Activated CD8-positive, alpha-beta memory T cell treated with anti-CD3 and anti-CD28 coated beads for 4 hours (primary cell): Measurements from ENCODE around the gene ST6GALNAC3.
"Not testable (repeated sequence)": the region's sequence is repeated elsewhere in the genome, so short reads cannot be mapped to it uniquely, and the experiment has no call there.

Source experiments
- DNase-seq, 2 donors: peaks; one replicate each; pipeline ENCODE4 v3.0.0-alpha.2; 2020; ENCODE audit warnings: low read depth in 2 of 2

Gene ST6GALNAC3

DNA sequence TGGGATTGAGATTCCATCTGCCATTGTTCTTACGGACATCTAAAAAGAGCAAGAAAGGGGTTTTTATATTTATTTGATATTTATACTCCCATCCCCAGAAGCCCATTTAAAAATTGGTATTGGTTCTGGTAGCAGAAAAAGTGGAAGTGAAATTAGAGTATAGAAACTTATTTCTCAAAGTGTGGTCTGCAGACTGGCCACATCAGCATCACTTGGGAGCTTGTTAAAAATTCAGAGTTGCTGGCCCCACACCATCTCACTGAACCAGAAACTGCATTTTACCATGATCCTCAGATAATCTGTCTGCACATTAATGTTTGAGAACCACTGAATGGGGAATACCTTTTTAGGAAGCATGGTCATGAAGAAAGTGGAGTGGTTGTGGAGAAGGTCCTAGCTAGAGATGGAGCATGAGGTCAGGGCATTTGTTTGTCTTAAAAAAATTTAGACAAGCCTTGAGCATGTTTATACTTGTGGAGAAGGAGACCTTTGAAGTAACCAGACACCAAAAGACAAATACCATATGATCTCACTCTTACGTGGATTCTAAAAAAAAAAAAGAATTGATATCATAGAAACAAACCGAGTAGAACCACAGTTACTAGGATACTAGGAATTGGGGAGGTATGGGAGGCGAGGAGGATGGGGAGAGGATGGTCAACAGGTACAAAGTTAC, 116.3 kb downstream of the ST6GALNAC3 start:
- DNase-seq, result no peak

- no peak for DNase-seq
Observed at GRCh38 chr1:76191561-76191960, 117.0 kb downstream of the ST6GALNAC3 start.

DNA sequence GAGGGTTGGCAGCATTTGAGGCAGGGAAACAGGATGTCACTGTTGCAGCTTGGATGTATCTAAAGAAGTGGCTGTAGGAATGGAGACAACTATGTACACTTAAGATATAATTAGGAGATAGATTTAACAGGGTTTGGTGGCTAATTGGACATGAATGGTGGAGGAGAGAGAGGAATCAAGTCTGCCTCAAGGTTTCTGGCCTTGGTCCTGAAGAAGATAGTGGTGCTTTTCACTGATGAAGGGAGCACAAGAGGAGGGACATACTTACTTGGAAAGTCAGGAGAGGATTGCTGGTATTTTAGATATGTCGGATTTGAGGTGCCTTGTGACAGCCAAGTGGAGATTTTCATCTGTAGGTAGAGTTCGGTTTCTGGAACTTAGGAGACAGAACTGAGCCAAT, 123.9 kb downstream of the ST6GALNAC3 start:
- DNase-seq, result no peak

DNA sequence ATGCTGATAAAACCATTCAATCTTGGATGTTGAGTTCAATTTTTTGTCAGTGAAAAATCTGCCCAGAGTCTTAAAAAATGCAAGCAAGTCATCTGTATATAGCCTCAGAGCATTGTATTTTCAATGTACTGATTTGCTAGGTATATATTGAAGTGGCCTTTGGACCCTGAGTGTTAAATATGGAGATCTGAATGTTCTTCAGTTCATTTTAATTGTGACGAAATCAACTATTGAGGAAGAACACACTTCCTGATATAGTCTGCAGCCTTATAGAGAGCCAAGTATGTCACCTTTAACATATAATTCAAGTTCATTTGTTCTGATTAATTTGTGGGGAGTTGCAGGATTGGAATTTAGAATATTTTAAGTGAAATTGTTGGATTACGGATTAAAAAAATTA, 128.1 kb downstream of the ST6GALNAC3 start:
- DNase-seq, result no peak

DNA sequence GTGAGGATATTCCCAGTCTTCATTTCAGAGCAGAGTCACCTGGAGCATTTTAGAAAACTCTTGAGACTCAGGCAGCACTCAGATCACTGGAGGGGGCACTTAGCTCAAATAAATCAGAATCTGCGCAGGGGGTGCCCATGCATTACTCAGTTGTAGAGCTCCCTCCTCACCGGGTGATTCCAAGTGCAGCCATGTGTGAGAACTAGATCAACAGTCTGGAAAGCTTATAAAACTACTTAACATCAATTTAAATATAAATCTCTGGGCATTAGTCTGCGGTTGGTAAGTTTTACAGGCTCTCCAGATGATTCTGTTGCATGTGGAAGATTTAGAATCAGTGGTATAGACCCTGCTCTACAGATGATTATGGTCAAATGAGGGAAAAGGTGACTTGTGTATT, 128.6 kb downstream of the ST6GALNAC3 start:
- no peak for DNase-seq

- DNase-seq, result no peak
Observed at GRCh38 chr1:76209238-76209637, 134.7 kb downstream of the ST6GALNAC3 start.

DNA sequence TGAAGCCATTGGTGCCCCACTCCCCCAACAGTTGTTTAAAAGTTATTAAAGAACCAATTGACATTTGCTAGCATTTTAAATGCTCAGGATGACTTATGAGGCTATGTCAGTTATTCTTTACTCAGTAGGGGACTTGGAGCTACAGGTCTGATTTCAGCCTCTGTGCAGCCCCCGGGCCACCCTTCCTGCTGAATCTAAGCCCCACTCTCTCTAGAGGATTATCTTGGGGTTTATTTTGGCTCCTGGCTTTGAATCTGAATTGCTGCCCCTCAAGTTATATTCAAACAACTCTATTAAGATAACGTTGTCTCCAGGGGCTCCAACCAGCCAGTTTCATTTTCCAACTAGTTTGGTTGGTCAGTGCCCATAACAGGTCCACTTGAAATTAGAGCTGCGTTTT, 135.1 kb downstream of the ST6GALNAC3 start:
- DNase-seq, result no peak

- DNase-seq, result no peak
Observed at GRCh38 chr1:76210160-76210559, 135.6 kb downstream of the ST6GALNAC3 start.

- no peak for DNase-seq
Observed at GRCh38 chr1:76218888-76219287, 144.3 kb downstream of the ST6GALNAC3 start.

DNA sequence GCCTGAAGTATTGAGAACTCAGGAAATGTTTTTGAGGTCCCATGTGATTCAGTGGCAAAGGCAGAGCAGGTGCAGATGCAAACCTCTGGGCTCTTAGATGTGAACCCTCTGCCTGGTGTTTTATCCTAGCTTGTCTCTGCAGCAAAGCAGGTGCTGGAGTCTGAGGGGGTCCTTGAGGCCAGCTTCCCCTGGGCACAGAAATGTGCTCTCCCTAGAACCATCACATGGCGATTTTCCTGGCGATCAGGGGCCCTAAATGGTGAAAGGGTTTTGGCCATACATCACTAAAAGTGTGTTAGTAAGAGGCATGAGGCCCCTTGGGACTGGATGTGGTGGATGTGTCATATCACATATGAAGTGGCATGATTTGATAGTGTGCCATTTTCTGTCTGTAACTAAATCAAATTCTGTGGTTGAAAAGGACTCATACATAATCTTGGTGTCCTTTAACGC, 144.8 kb downstream of the ST6GALNAC3 start:
- DNase-seq, result no peak

GRCh38 chr1:76224752-76225151, 150.2 kb downstream of the ST6GALNAC3 start:
- no peak for DNase-seq

DNA sequence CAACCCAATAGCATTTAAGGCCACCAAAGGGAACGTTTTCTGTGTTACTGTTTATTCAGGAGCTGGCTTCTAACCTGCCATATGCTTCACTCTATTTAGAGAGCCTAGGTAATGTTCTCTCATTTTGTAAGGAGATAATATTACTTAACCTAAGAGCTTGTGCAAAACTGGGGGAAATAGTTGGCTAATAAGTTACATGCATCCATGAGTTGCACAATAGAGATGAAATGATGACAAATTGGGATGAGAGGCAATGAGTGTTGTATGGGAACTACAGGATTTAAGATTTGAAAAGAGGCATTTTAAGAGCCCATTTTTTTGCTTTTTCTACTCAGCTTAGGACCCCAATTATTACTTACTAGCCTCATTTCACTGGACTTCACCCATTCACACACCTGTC, 151.0 kb downstream of the ST6GALNAC3 start:
- DNase-seq, result no peak

DNA sequence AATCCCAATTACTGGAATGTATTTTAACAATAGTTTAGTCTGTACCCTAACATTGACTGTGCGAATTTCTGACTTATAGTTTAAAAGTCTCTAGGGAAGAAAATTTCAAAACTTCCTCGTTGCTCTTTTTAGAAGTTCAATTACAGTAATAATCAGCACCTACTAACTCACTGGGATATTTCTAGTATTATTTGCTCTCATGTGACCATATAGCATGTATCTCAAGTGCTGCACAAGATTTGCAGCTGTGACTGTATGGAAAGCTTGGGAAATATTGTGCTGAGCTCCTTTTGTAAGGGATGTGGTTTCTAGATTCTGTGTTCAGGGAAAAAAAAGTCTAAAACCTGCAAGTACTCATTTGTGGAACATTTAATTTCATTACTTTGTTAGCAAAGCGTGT, 153.1 kb downstream of the ST6GALNAC3 start:
- DNase-seq, result no peak

DNA sequence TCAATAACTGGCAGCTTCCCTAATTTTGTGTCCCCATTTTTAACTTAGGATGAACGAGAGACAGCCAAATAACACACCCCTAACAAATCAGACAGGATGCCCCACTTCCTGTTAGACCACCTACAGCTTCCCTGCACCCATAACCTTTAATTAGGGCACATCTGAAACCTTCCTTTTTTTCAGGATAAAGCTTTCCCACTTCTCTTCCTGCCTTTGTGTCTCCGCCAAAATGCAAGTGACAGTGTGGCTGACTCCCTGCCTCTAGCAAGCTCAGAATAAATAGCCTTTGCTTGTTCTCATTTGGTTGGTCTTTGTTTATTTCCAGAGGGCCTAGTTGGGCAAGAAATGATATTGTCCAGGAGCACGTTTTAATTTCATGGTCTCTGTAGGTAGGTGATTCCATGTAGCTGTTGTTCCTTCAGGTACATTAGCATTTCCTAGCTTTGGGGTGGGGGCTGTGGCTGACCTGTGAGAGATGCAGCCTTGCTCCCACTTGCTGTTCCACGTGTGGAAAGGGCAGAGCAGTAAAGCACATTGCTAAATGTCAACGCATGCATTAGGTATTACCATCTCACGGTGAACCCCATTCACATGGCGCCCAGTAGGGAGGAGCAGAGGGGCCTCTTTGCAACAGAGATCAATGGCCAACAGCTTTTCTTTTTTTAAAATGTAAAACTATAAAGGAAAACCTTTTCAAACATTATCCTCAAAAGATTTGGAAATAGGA, 154.9 kb downstream of the ST6GALNAC3 start:
- no peak for DNase-seq

DNA sequence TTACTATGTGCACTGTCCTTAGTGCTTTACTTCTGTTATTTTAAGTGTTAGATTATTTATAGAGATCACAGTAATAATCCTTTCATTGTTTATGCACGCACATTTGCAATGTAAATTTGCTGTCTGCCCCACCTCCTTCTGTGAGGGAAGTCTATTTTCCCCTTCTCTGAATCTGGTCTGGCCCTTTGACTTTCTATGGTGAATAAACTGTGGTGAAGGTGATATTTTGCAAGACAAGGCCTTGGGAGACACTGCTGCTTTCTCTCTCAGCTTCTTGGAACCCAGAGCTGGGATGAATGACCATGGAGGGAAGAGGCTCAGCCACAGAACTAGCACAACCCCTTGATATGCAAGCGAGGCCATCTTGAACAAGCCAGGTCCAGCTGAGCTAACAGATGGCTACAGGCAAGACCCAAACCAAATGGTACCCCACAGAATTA, 156.3 kb downstream of the ST6GALNAC3 start:
- DNase-seq, result no peak

- no peak for DNase-seq
Observed at GRCh38 chr1:76231320-76231719, 156.8 kb downstream of the ST6GALNAC3 start.

DNA sequence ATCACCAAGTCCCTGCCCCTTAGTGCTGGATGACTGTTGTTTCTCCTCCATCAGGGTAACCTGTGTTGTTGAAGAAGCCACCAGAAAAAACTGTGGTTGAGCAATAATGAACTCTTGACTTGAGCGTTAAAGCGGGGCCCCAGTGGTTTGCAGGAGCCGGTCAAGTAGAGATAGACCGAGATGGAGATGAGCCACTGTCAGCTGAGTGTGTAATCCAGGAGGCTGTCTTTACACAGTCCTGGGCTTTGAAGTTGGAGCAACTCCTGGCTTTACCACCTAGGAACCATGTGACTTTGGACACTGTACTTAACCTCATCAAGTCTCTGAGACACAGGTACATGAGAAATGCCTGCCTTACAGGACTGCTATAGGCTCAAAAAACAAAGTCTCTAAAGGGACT, 158.1 kb downstream of the ST6GALNAC3 start:
- no peak for DNase-seq

GRCh38 chr1:76234061-76234460, 159.5 kb downstream of the ST6GALNAC3 start:
- DNase-seq, result no peak

DNA sequence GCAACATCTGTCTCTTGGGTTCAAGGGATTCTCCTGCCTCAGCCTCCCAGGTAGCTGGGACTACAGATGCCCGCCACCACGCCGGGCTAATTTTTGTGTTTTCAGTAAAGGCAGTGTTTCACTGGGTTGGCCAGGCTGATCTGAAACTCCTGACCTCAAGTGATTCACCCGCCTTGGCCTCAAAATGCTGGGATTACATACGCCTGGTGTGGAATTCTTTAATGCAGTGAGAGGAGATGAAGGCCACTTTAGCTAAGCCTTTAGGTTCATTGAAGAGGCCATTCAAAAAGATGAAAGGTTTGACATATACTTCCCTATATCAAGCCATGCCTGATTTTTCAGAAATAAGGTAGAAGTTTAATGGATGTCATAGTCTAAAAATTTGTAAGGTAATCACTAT, 162.7 kb downstream of the ST6GALNAC3 start:
- no peak for DNase-seq

DNA sequence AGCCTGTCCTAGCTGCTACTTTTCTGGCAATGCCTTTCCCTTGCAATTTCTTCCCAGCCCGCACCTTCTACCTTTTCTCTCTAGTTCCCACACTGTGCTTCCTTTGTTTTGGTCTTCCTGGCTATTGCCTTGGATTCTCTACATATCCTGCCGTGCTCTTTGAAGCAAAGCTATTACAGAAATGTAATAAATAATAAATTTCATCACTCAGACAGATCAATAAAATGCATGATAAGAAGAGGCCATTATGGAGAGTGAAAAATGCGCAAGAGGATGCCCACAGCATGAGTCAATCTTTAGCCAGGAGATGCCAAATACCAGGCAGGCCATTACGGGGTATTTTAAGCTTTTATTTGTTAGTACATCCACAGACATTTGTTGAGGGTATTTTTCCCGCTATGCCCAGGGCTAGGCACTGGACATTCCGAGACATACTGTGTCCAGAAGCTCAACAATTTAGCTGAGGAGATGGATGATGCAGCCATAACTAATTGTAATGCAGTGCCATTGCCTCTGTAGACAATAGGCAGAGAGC, 163.6 kb downstream of the ST6GALNAC3 start:
- DNase-seq, result no peak

DNA sequence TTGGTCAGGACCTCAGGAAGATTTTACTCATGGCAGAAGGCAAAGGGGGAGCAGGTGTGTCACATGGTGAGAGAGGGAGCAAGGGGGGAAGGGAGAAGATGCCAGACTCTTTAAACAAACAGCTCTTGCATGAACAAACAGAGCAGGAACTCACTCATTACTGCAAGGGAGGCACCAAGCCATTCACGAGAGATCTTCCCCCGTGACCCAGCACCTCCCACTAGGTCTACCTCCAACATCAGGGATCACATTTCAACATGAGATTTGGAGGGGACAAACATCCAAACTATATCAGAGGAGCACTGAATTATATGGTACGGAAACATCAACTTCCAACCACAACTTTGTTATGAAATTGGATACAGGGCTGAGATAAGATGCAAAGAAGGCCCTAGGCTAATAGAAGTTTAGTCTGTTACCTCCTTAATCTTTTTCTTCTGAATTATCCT, 164.9 kb downstream of the ST6GALNAC3 start:
- no peak for DNase-seq

DNA sequence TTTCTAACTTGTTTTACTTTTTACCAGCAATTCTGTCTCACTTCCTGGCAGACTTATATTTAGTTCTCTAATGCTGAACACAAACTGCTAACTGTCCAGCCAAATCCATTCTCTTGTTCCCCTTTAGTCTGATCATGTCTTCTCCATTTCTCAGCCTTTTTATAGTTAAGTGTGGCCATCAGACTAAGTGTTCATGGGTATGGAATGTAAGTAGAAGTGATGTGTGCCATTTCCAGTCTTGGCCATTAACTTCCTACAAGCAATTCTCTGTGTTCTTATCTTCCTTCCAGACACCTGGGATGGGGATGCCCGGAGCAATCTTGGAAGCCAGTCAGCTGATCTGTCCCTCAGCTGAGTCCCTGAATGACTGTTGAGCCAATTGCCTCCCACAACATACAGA, 165.8 kb downstream of the ST6GALNAC3 start:
- no peak for DNase-seq

DNA sequence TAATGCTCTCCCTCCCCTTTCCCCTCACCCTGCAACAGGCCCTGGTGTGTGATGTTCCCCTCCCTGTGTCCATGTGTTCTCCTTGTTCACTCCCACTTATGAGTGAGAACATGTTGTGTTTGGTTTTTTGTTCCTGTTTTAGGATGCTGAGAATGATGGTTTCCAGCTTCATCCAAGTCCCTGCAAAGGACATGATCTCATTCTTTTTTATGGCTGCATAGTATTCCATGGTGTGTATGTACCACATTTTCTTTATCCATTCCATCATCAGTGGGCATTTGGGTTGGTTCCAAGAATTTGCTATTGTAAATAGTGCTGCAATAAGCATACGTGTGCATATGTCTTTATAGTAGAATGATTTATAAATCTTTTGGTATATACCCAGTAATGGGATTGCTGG, 168.0 kb downstream of the ST6GALNAC3 start:
- DNase-seq, result not testable (repeated sequence)
